K562 (cell line): ENCODE data around the gene EFHC1. TPM values are rescaled to one million over a fixed set of nuclear protein-coding genes. Genes with fewer than 3 reads are reported as not detected.

Source experiments
- ATAC-seq: fragments of 200-7000 bp; cut with Tn5 transposase; 3 replicates; pipeline ENCODE4 v1.9.1; 2020; ENCODE audit warnings: moderate library complexity
- BruUV-seq: library from RNA; stranded (reverse); fragments of 400-500 nt; replicated peaks from 2 replicates; lab custom pipeline; 2021; lab: Mats Ljungman, UMichigan
- CTCF ChIA-PET: fragments of 300-600 bp; formaldehyde crosslinking; extraction: SDS; loops from one replicate; lab custom pipeline; 2021; ENCODE audit warnings: low intra/inter-chr PET ratio; lab: Yijun Ruan, JAX
- POLR2A ChIA-PET: fragments of 300-600, 350-650 bp; sonication (Branson Sonifier 250); formaldehyde crosslinking; extraction: SDS; loops from one replicate; lab custom pipeline; 2021; ENCODE audit warnings: antibody characterized with exemption, inconsistent platforms; lab: Yijun Ruan, JAX
- DNase-seq, 4 experiments: peaks; one replicate each; pipeline versions ENCODE4 v3.0.0 to v3.0.0-alpha.2; 2011 to 2018; ENCODE audit warnings: low spot score in 3 of 4, mixed read lengths in 3 of 4; ENCODE audit errors: extremely low read depth in 1 of 4
- FAIRE-seq: peaks from 2 replicates; lab custom pipeline; 2011; peaks lifted over from hg19 to GRCh38; lab: Jason Lieb, UNC
- H2AFZ ChIP-seq: 2 replicates; pipeline ENCODE4 v1.6.0; 2011; ENCODE audit warnings: low read depth, low read length, control low read depth, inconsistent platforms
- H3K27ac ChIP-seq: fragments of 200-600 bp; 3 replicates; pipeline ENCODE4 v1.8.0; 2011; ENCODE audit warnings: low read depth, mild to moderate bottlenecking, control low read depth, inconsistent platforms, low read length, moderate library complexity, mixed read lengths; ENCODE audit errors: extremely low read depth
- H3K27me3 ChIP-seq, 2 experiments: fragments of 300-600 bp in 1 of 2; 2 replicates in 1 of 2; 3 replicates in 1 of 2; pipeline versions ENCODE4 v1.6.0 to v1.8.0; 2011; ENCODE audit warnings: inconsistent platforms in 2 of 2, low read length in 2 of 2, mild to moderate bottlenecking in 1 of 2, mixed read lengths in 1 of 2, moderate library complexity in 1 of 2; ENCODE audit not compliant: control insufficient read depth in 2 of 2, insufficient read depth in 2 of 2
- H3K36me3 ChIP-seq: fragments of 300-600 bp; 3 replicates; pipeline ENCODE4 v1.8.0; 2011; ENCODE audit warnings: mild to moderate bottlenecking, low read length, inconsistent platforms; ENCODE audit not compliant: control insufficient read depth, insufficient read depth
- H3K4me1 ChIP-seq, 2 experiments: fragments of 200-600 bp in 1 of 2; replicated peaks in 1 of 2; 2 replicates in 1 of 2; 3 replicates in 1 of 2; pipeline versions ENCODE4 v1.5.1 to v1.8.0; 2011; ENCODE audit warnings: inconsistent platforms in 2 of 2, low read length in 2 of 2, mild to moderate bottlenecking in 1 of 2, mixed read lengths in 1 of 2, moderate library complexity in 1 of 2; ENCODE audit not compliant: control insufficient read depth in 2 of 2, insufficient read depth in 2 of 2
- H3K4me2 ChIP-seq: 2 replicates; pipeline ENCODE4 v1.6.1; 2011; ENCODE audit warnings: low read length, control low read depth, inconsistent platforms, mixed read lengths; ENCODE audit not compliant: insufficient read depth
- H3K4me3 ChIP-seq: fragments of 200-600 bp; sonication (generic), shearing (Covaris generic); 2 replicates; pipeline ENCODE4 v1.5.1; 2016; ENCODE audit warnings: control low read depth, inconsistent platforms
- H3K79me2 ChIP-seq: fragments of 200-600 bp; 3 replicates; pipeline ENCODE4 v1.8.0; 2011; ENCODE audit warnings: low read length, inconsistent platforms; ENCODE audit not compliant: control insufficient read depth, insufficient read depth
- H3K9ac ChIP-seq, 2 experiments: 2 replicates each; pipeline versions ENCODE4 v1.6.0 to v1.6.1; 2011; ENCODE audit warnings: low read depth in 2 of 2, low read length in 2 of 2, control low read depth in 1 of 2, inconsistent platforms in 1 of 2, mild to moderate bottlenecking in 1 of 2, mixed read lengths in 1 of 2; ENCODE audit not compliant: insufficient read depth in 1 of 2
- H3K9me1 ChIP-seq: one replicate; pipeline ENCODE4 v1.6.0; 2011; ENCODE audit warnings: inconsistent platforms, mild to moderate bottlenecking, low read length, moderate library complexity; ENCODE audit not compliant: control insufficient read depth, insufficient read depth
- H3K9me3 ChIP-seq: replicated peaks from 2 replicates; pipeline ENCODE4 v1.5.1; 2011; ENCODE audit warnings: low read depth, low read length, inconsistent platforms; ENCODE audit not compliant: control insufficient read depth, insufficient read depth
- H4K20me1 ChIP-seq: replicated peaks from 2 replicates; pipeline ENCODE4 v1.6.1; 2011; ENCODE audit warnings: low read length, inconsistent platforms, mixed read lengths; ENCODE audit not compliant: control insufficient read depth, insufficient read depth
- ARHGAP35 ChIP-seq: fragments of 450-650 bp; IDR thresholded peaks from 2 replicates; pipeline ENCODE4 v1.6.1; 2018; ENCODE audit not compliant: partially characterized antibody
- BHLHE40 ChIP-seq: IDR thresholded peaks from 2 replicates; pipeline ENCODE4 v1.6.1; 2011; ENCODE audit warnings: low read length, improper control_type of control experiment
- BMI1 ChIP-seq: fragments of 150-350 bp; IDR thresholded peaks from 2 replicates; pipeline ENCODE4 v1.6.1; 2014; ENCODE audit warnings: low read length
- C11orf30 ChIP-seq: fragments of 450-650 bp; IDR thresholded peaks from 2 replicates; pipeline ENCODE4 v1.6.1; 2016; ENCODE audit warnings: low read depth, mild to moderate bottlenecking
- CBX5 ChIP-seq: IDR thresholded peaks from 2 replicates; pipeline ENCODE4 v1.6.1; 2014; ENCODE audit warnings: low read depth, borderline replicate concordance
- CEBPG ChIP-seq, 3 experiments: fragments of 200-800 bp in 1 of 3; sonication (Bioruptor generic) in 1 of 3; sonication (generic) in 1 of 3; formaldehyde crosslinking in 1 of 3; IDR thresholded peaks in 2 of 3; conservative IDR thresholded peaks in 1 of 3; 2 replicates each; pipeline versions ENCODE4 v1.6.1 to v1.8.0; 2016 to 2022; ENCODE audit warnings: missing compliant biosample characterization in 2 of 3, missing genetic modification characterization in 2 of 3, mild to moderate bottlenecking in 1 of 3, missing genetic modification reagents in 1 of 3
- DMBX1 ChIP-seq: fragments of 250-450 bp; sonication (Bioruptor Pico); IDR thresholded peaks from 2 replicates; pipeline ENCODE4 v1.8.0; 2022; ENCODE audit warnings: inconsistent platforms, mild to moderate bottlenecking, moderate library complexity, borderline replicate concordance
- DNMT1 ChIP-seq: fragments of 450-650 bp; IDR thresholded peaks from 2 replicates; pipeline ENCODE4 v1.6.1; 2016; ENCODE audit warnings: antibody characterized with exemption, mild to moderate bottlenecking
- ELK1 ChIP-seq: sonication (generic); formaldehyde crosslinking; IDR thresholded peaks from 2 replicates; pipeline ENCODE4 v1.8.1; 2022; ENCODE audit warnings: missing genetic modification reagents
- HES1 ChIP-seq: fragments of 450-650 bp; IDR thresholded peaks from 2 replicates; pipeline ENCODE4 v1.6.1; 2016; ENCODE audit warnings: low read depth, mild to moderate bottlenecking, moderate library complexity
- KLF6 ChIP-seq: fragments of 250-450 bp; sonication (Bioruptor Pico); IDR thresholded peaks from 2 replicates; pipeline ENCODE4 v1.4.0; 2020; ENCODE audit warnings: mild to moderate bottlenecking, moderate library complexity, borderline replicate concordance
- MEF2A ChIP-seq: IDR thresholded peaks from 2 replicates; pipeline ENCODE4 v1.6.1; 2011; ENCODE audit warnings: low read depth, mild to moderate bottlenecking, low read length, moderate library complexity; ENCODE audit not compliant: control insufficient read depth
- MTA3 ChIP-seq: fragments of 450-650 bp; formaldehyde crosslinking; IDR thresholded peaks from 2 replicates; pipeline ENCODE4 v1.6.1; 2017; ENCODE audit warnings: mild to moderate bottlenecking, borderline replicate concordance
- NCOA4 ChIP-seq: fragments of 450-650 bp; IDR thresholded peaks from 2 replicates; pipeline ENCODE4 v1.6.1; 2018; ENCODE audit warnings: mild to moderate bottlenecking; ENCODE audit not compliant: partially characterized antibody
- NR2F6 ChIP-seq: fragments of 450-650 bp; formaldehyde crosslinking; IDR thresholded peaks from 2 replicates; pipeline ENCODE4 v1.4.0; 2020; ENCODE audit warnings: mild to moderate bottlenecking
- NRF1 ChIP-seq, 2 experiments: fragments of 450-650 bp; IDR thresholded peaks in 1 of 2; conservative IDR thresholded peaks in 1 of 2; 2 replicates each; pipeline ENCODE4 v1.6.1; 2014; ENCODE audit warnings: mild to moderate bottlenecking in 2 of 2
- SETDB1 ChIP-seq: IDR thresholded peaks from one replicate; pipeline ENCODE4 v1.6.1; 2012; ENCODE audit warnings: low read length, control low read depth, inconsistent platforms
- TGIF2 ChIP-seq: sonication (generic); formaldehyde crosslinking; IDR thresholded peaks from 2 replicates; pipeline ENCODE4 v1.8.1; 2022; ENCODE audit warnings: mild to moderate bottlenecking, missing genetic modification reagents, moderate library complexity
- ZBTB8A ChIP-seq: fragments of 450-650 bp; IDR thresholded peaks from 2 replicates; pipeline ENCODE4 v1.6.1; 2018; ENCODE audit warnings: mild to moderate bottlenecking, moderate library complexity; ENCODE audit not compliant: partially characterized antibody
- ZBTB9 ChIP-seq: fragments of 450-650 bp; formaldehyde crosslinking; IDR thresholded peaks from 2 replicates; pipeline ENCODE4 v1.4.0; 2020; ENCODE audit warnings: mild to moderate bottlenecking, moderate library complexity
- ZNF3 ChIP-seq: fragments of 250-450 bp; sonication (Bioruptor Pico); IDR thresholded peaks from 2 replicates; pipeline ENCODE4 v1.5.0; 2021; ENCODE audit warnings: mild to moderate bottlenecking, moderate library complexity
- ZNF695 ChIP-seq: fragments of 450-650 bp; formaldehyde crosslinking; IDR thresholded peaks from 2 replicates; pipeline ENCODE4 v1.4.0; 2020; ENCODE audit warnings: mild to moderate bottlenecking, moderate library complexity
- WGBS: fragments of 100-300 bp; shearing (Covaris generic); methylation state at CpG from one replicate; pipeline ENCODE4 v1.1.6; 2016; ENCODE audit warnings: low coverage, mixed read lengths; ENCODE audit not compliant: insufficient coverage; ENCODE audit errors: missing lambda C conversion rate; 5-methylcytosine and 5-hydroxymethylcytosine counted together
- in situ Hi-C: fragments of 300-500 bp; cut with MboI; formaldehyde crosslinking; loops from 4 replicates; pipeline ENCODE4 v1.15.0; 2018; ENCODE audit warnings: inconsistent platforms, mixed read lengths
- intact Hi-C: fragments of 100-400 bp; cut with micrococcal nuclease; formaldehyde crosslinking; loops from 2 replicates; pipeline ENCODE4 v1.14.2; 2022
- polyA plus RNA-seq, 8 experiments: library from polyadenylated mRNA; depleted of rRNA in 4 of 8; stranded (reverse) in 5 of 8; unstranded in 3 of 8; fragments of >200 nt; fragmentation: Nextera tagmentation in 2 of 8; fragmentation: Illumina TruSeq in 1 of 8; extraction: Ambion mirVana in 2 of 8; extraction: Trizol in 1 of 8; gene quantifications; 2 replicates each; pipeline versions ENCODE4 v1.2.1 to v1.2.3, GENCODE V29; 2011 to 2014; ENCODE audit warnings: inconsistent platforms in 1 of 8, missing spikeins in 1 of 8
- total RNA-seq, 7 experiments: library from RNA; depleted of rRNA in 6 of 7; stranded (reverse); fragments of >200 nt in 6 of 7; fragmentation: Illumina TruSeq in 2 of 7; extraction: Trizol in 2 of 7; gene quantifications; 2 replicates each; pipeline versions ENCODE4 v1.2.1 to v1.2.3, GENCODE V29; 2011 to 2021; ENCODE audit warnings: low replicate concordance in 1 of 7

The EFHC1 gene
- total and polyA plus RNA-seq, 9 of the 15 experiments (the other 6 are each of a cell fraction or from before 2014, with no cell fraction given) = 9.5 to 31.0 (median 14.9) TPM

GRCh38 chr6:52508261-52508739 lies 88.2 kb downstream of the EFHC1 start:
- H3K4me3 ChIP-seq = no peak overlapping the region
- H3K27ac ChIP-seq = no peak overlapping the region; the same call in 2 of the 3 replicates
- peaks cover 64% of the 10 kb centered on the region; the same call in 2 of the 3 replicates for H3K36me3 ChIP-seq
- H3K4me2 ChIP-seq = peak overlapping the region; percentile 0; the same call in 1 of the 2 replicates
- no peaks in the 10 kb centered on the region for H4K20me1 ChIP-seq
- no peaks in the 10 kb centered on the region for H3K79me2 ChIP-seq
- intact Hi-C loops = no loop called here
- BruUV-seq = no TSS peak
- peaks cover 50 to 54% of the 10 kb centered on the region in 2 experiments for H3K4me1 ChIP-seq
- H3K9ac ChIP-seq = peak overlapping the region in 1 of 2 experiments; percentile 41; a peak in 1 of 4 replicates
- WGBS = 63% methylated on average over 4 of the region's 5 CpGs
- no peak overlapping the region for H2AFZ ChIP-seq
- ChIA-PET POLR2A (interaction anchor here (0.7 to 1.0 kb wide), 3 partner anchors 9 to 807 kb away, joined by 3 to 5 read pairs (median 3); no protein-coding TSS in a partner anchor), CTCF (no interaction called here)
- no peaks in the 10 kb centered on the region for H3K27me3 ChIP-seq
- DNase-seq (no peak), ATAC-seq (no peak), FAIRE-seq (no peak)
- H3K9me3 ChIP-seq = no peaks in the 10 kb centered on the region
- in situ Hi-C loops = no loop called here
- H3K9me1 ChIP-seq = no peaks in the 10 kb centered on the region
- TF ChIP-seq ARHGAP35 = no peak
- TF ChIP-seq DMBX1 (CRISPR knock-in tag) = no peak
- TF ChIP-seq ZBTB8A = no peak
- no peak for TF ChIP-seq HES1
- no peak for TF ChIP-seq NCOA4
- no peak for TF ChIP-seq DNMT1
- TF ChIP-seq ZNF3 (CRISPR knock-in tag) = no peak
- TF ChIP-seq NR2F6 = no peak
- 0 out of 2 replicates have a peak, but pooled peaks have one; percentile 6 for TF ChIP-seq MTA3
- TF ChIP-seq BHLHE40 = no peak
- no peak for TF ChIP-seq NRF1 (conservative IDR thresholded peaks at IDR 0.05 in 1 of 2, IDR thresholded peaks at IDR 0.05 in 1 of 2)
- TF ChIP-seq CBX5 = no peak
- no peak for TF ChIP-seq CEBPG (CRISPR knock-in tag; IDR thresholded peaks at IDR 0.05)
- no peak; a peak in 2 of 4 replicates for TF ChIP-seq CEBPG (tag; conservative IDR thresholded peaks at IDR 0.05 in 1 of 2, IDR thresholded peaks at IDR 0.05 in 1 of 2)
- no peak for TF ChIP-seq KLF6 (CRISPR knock-in tag)
- peak; percentile 11 for TF ChIP-seq C11orf30
- no peak for TF ChIP-seq SETDB1
- TF ChIP-seq BMI1 = no peak
- TF ChIP-seq ZBTB9 (CRISPR knock-in tag) = peak; percentile 76
- TF ChIP-seq ELK1 = no peak
- TF ChIP-seq MEF2A = no peak
- no peak for TF ChIP-seq ZNF695 (CRISPR knock-in tag)
- no peak for TF ChIP-seq TGIF2 (CRISPR knock-in tag)
